DND-41 (cell line): ENCODE data around the gene UBL3.

ENCODE experiments used
- ATAC-seq: fragments of 200-7000 bp; cut with Tn5 transposase; 3 replicates; pipeline ENCODE4 v1.9.1; 2021; ENCODE audit warnings: low read depth; ENCODE audit not compliant: insufficient read depth
- DNase-seq: peaks from one replicate; pipeline ENCODE4 v3.0.0-alpha.2; 2020
- H2AFZ ChIP-seq: 2 replicates; pipeline ENCODE4 v1.6.0; 2012; ENCODE audit warnings: low read depth, low read length
- H3K27ac ChIP-seq: 2 replicates; pipeline ENCODE4 v1.5.1; 2012; ENCODE audit warnings: low read length, inconsistent platforms
- H3K27me3 ChIP-seq: fragments of 200-600 bp; sonication (generic); 2 replicates; pipeline ENCODE4 v1.6.0; 2012; ENCODE audit warnings: low read length, mild to moderate bottlenecking, inconsistent platforms; ENCODE audit not compliant: insufficient read depth, poor library complexity
- H3K36me3 ChIP-seq: 2 replicates; pipeline ENCODE4 v1.5.1; 2012; ENCODE audit warnings: low read length, inconsistent platforms; ENCODE audit not compliant: insufficient read depth
- H3K4me1 ChIP-seq: 2 replicates; pipeline ENCODE4 v1.5.1; 2012; ENCODE audit warnings: mild to moderate bottlenecking, low read length; ENCODE audit not compliant: insufficient read depth
- H3K4me2 ChIP-seq: 2 replicates; pipeline ENCODE4 v1.6.0; 2012; ENCODE audit warnings: mild to moderate bottlenecking, moderate library complexity, low read length, inconsistent platforms; ENCODE audit not compliant: insufficient read depth
- H3K4me3 ChIP-seq, 2 experiments: fragments of 200-600 bp in 1 of 2; shearing (Covaris generic) in 1 of 2; 2 replicates each; pipeline ENCODE4 v1.5.1; 2012 to 2016; ENCODE audit warnings: inconsistent platforms in 2 of 2, low read length in 2 of 2, mild to moderate bottlenecking in 2 of 2, low read depth in 1 of 2, moderate library complexity in 1 of 2
- H3K79me2 ChIP-seq: 2 replicates; pipeline ENCODE4 v1.6.0; 2012; ENCODE audit warnings: low read length, inconsistent platforms; ENCODE audit not compliant: insufficient read depth
- H3K9ac ChIP-seq: 2 replicates; pipeline ENCODE4 v1.6.0; 2012; ENCODE audit warnings: low read depth, mild to moderate bottlenecking, inconsistent platforms, low read length, moderate library complexity
- H3K9me3 ChIP-seq: 2 replicates; pipeline ENCODE4 v1.5.1; 2012; ENCODE audit warnings: low read length, moderate library complexity, mild to moderate bottlenecking, inconsistent platforms; ENCODE audit not compliant: insufficient read depth, severe bottlenecking
- H4K20me1 ChIP-seq: 2 replicates; pipeline ENCODE4 v1.6.0; 2012; ENCODE audit warnings: low read length; ENCODE audit not compliant: insufficient read depth
- CTCF ChIP-seq: IDR thresholded peaks from 2 replicates; pipeline ENCODE4 v1.5.1; 2012; ENCODE audit warnings: borderline replicate concordance, low read length, moderate library complexity, mild to moderate bottlenecking; ENCODE audit not compliant: poor library complexity, severe bottlenecking; ENCODE audit errors: extremely low read depth
- EZH2 ChIP-seq: IDR thresholded peaks from 3 replicates; pipeline ENCODE4 v1.6.1; 2012; ENCODE audit warnings: borderline replicate concordance, low read depth, mild to moderate bottlenecking, moderate library complexity, low read length, inconsistent platforms; ENCODE audit not compliant: severe bottlenecking

The UBL3 gene

GRCh38 chr13:29849731-29850212 lies 645 bp downstream of the UBL3 start:
- Histone ChIP-seq H3K4me2 (peak overlapping the region; percentile 80), H3K9me3 (no peaks in the 10 kb centered on the region), H3K79me2 (peaks cover 17% of the 10 kb centered on the region), H3K27ac (peak overlapping the region; percentile 65), H2AFZ (peak overlapping the region; percentile 80), H3K4me3 (peak overlapping the region; percentile 60 to 79), H3K9ac (peak overlapping the region; percentile 73), H3K4me1 (peaks cover 28% of the 10 kb centered on the region), H3K36me3 (no peaks in the 10 kb centered on the region), H3K27me3 (no peaks in the 10 kb centered on the region), H4K20me1 (no peaks in the 10 kb centered on the region)
- ATAC-seq: peak; percentile 13
- TF ChIP-seq CTCF (no peak), EZH2 (no peak)
- peak; percentile 24 for DNase-seq

GRCh38 chr13:29849071-29849631 lies 1.3 kb downstream of the UBL3 start:
- TF ChIP-seq CTCF (no peak), EZH2 (no peak)
- Histone ChIP-seq H2AFZ (peak overlapping the region; percentile 80), H4K20me1 (no peaks in the 10 kb centered on the region), H3K27me3 (no peaks in the 10 kb centered on the region), H3K79me2 (peaks cover 17% of the 10 kb centered on the region), H3K36me3 (no peaks in the 10 kb centered on the region), H3K9ac (peak overlapping the region; percentile 73), H3K4me1 (peaks cover 28% of the 10 kb centered on the region), H3K4me2 (peak overlapping the region; percentile 80), H3K27ac (peak overlapping the region; percentile 65; the same call in 1 of the 2 replicates), H3K4me3 (peak overlapping the region; percentile 60 to 79), H3K9me3 (no peaks in the 10 kb centered on the region)
- DNase-seq: peak; percentile 12
- ATAC-seq: no peak

GRCh38 chr13:29847501-29847983 lies 2.9 kb downstream of the UBL3 start:
- Histone ChIP-seq H3K27ac (no peak overlapping the region), H2AFZ (no peak overlapping the region), H3K4me3 (peak overlapping the region in 1 of 2 experiments; percentile 40; a peak in 2 of 4 replicates), H3K36me3 (no peaks in the 10 kb centered on the region), H3K4me1 (peaks cover 28% of the 10 kb centered on the region), H4K20me1 (no peaks in the 10 kb centered on the region), H3K9ac (peak overlapping the region; percentile 6; the same call in 1 of the 2 replicates), H3K4me2 (peak overlapping the region; percentile 60), H3K79me2 (peaks cover 17% of the 10 kb centered on the region), H3K9me3 (no peaks in the 10 kb centered on the region), H3K27me3 (no peaks in the 10 kb centered on the region)
- TF ChIP-seq CTCF: no peak
- TF ChIP-seq EZH2: no peak
- ATAC-seq (no peak), DNase-seq (no peak)
